ENCODE results near the gene DOCK9.

The DOCK9 gene

DNA sequence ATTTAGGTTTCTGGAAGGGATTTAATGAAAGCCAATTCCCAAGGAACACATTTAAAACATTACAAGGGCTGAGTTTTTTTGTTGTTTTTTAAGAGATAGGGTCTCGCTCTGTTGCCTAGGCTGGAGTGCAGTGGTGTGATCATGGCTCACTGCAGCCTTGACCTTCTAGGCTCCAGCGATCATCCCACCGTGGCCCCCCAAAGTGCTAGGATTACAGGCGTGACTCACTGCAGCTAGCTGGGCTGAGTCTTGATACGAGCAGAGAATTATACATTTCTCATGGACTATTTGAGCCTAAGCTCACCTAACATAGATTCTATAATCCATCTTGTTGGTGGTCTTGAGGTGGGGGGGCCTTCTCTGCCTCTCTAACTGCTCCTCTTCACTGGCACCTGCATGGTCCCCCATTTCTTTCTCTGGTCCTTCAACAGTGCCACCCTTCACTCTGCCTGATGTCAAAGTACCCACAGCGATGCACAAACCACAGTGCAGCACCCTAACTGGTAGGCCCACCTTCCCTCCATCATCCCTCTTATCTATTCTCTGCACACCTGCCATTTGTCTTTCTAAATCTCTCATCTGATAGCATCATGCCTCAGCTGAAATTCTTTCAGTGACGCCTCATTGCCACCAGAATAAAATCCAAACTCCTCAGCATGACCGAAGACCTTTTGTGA is 37.4 kb downstream of the DOCK9 start:
- TF ChIP-seq, protein P1, sequence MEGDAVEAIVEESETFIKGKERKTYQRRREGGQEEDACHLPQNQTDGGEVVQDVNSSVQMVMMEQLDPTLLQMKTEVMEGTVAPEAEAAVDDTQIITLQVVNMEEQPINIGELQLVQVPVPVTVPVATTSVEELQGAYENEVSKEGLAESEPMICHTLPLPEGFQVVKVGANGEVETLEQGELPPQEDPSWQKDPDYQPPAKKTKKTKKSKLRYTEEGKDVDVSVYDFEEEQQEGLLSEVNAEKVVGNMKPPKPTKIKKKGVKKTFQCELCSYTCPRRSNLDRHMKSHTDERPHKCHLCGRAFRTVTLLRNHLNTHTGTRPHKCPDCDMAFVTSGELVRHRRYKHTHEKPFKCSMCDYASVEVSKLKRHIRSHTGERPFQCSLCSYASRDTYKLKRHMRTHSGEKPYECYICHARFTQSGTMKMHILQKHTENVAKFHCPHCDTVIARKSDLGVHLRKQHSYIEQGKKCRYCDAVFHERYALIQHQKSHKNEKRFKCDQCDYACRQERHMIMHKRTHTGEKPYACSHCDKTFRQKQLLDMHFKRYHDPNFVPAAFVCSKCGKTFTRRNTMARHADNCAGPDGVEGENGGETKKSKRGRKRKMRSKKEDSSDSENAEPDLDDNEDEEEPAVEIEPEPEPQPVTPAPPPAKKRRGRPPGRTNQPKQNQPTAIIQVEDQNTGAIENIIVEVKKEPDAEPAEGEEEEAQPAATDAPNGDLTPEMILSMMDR (conservative IDR thresholded peaks at IDR 0.05; ENCODE audit: control insufficient read depth, insufficient read depth, low read depth, low read length): no peak
- no peak overlapping the region for H3K4me3 ChIP-seq (ENCODE audit: control insufficient read depth, low read depth, low read length)
- DNase-seq (ENCODE audit: low read depth): peak; percentile 12

- no peak overlapping the region for H3K4me3 ChIP-seq (ENCODE audit: control insufficient read depth, low read depth, low read length)
- peak; percentile 67 for DNase-seq (ENCODE audit: low read depth)
Measured at GRCh38 chr13:98939660-98940191, 38.1 kb downstream of the DOCK9 start.

DNA sequence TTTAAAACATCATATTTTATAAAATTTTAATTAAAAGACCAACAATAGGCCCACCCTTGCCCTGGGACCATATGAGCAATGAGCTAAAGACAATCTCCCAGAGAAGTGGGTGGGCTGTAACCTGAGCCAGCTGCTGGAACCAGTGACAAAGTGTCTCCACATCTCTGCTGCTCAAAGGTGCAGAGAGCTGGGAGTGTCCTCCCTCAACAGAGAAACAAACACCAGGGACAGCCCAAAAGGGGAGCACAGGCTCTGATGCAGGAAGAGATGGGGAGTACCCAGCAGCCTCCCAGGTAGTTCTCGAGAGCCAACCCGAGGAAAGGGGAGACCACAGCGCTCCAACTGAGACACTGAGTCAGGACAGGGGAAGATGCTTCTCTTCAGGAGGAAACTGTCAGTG is 39.1 kb downstream of the DOCK9 start:
- no peak overlapping the region for H3K4me3 ChIP-seq (ENCODE audit: control insufficient read depth, low read depth, low read length)
- TF ChIP-seq, protein P1 (conservative IDR thresholded peaks at IDR 0.05; ENCODE audit: control insufficient read depth, insufficient read depth, low read depth, low read length): no peak
- no peak for DNase-seq (ENCODE audit: low read depth)

More at GRCh38 chr13:98939660-98940191, 38.1 kb downstream of the DOCK9 start:
- TF ChIP-seq, protein P1 (conservative IDR thresholded peaks at IDR 0.05; ENCODE audit: control insufficient read depth, insufficient read depth, low read depth, low read length): no peak

GRCh38 chr13:98937911-98938381 is 39.9 kb downstream of the DOCK9 start:
- H3K4me3 ChIP-seq (ENCODE audit: control insufficient read depth, low read depth, low read length): no peak overlapping the region
- TF ChIP-seq, protein P1 (conservative IDR thresholded peaks at IDR 0.05; ENCODE audit: control insufficient read depth, insufficient read depth, low read depth, low read length): no peak
- DNase-seq (ENCODE audit: low read depth): peak; percentile 14

DNA sequence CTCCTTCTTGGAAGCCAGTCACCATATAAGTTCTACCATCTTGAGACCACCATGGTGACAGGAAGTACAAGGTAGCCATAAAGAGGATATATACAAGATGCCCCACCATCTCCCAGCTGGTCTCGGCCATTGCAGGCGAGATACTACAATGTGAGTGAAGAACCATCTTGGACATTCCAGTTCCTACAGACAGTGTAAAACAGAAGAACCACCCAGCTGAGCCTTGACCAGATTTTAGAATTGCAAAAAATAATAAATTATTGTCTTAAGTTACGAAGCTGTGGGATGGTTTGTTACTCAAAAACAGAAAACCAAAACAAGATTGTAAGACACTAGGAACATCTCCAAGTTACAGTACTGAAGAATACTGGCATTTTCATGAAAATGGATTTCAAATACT is 43.6 kb downstream of the DOCK9 start:
- DNase-seq (ENCODE audit: low read depth): no peak
- TF ChIP-seq, protein P1 (conservative IDR thresholded peaks at IDR 0.05; ENCODE audit: control insufficient read depth, insufficient read depth, low read depth, low read length): no peak
- H3K4me3 ChIP-seq (ENCODE audit: control insufficient read depth, low read depth, low read length): no peak overlapping the region

DNA sequence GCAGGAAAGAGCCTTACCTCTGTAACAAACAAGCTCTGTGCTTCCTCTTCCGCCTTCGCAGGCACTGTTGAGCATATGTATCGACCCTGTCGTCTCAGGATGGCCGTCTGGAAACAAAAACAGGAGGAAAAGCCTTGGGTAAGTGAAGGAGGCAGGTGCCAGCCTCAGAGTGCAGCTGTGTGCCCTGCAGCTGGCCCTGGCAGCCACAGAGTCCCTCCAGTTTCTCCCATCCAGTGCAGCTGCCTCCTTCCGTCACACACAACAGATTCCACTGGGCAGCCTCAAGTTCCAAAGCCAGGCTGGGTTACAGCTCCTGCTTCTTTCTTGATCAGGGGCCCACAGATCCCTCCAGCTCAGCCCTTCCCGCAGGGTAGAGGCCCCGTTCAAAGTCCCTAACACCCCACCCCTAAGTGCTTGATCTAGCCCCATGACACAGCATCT is 47.7 kb downstream of the DOCK9 start:
- no peak overlapping the region for H3K4me3 ChIP-seq (ENCODE audit: control insufficient read depth, low read depth, low read length)
- TF ChIP-seq, protein P1 (conservative IDR thresholded peaks at IDR 0.05; ENCODE audit: control insufficient read depth, insufficient read depth, low read depth, low read length): no peak
- DNase-seq (ENCODE audit: low read depth): no peak

All from fibroblast of mammary gland (primary cell).